Measurements from ENCODE around the gene HS6ST3. TPM values are rescaled to one million over a fixed set of nuclear protein-coding genes. Genes with fewer than 3 reads are reported as not detected.

Gene HS6ST3
- total RNA-seq, 1 donor from 2014 or later, result under 0.01 TPM

- H3K36me3 ChIP-seq (ENCODE audit: control insufficient read depth, insufficient read depth, low read length), result no peaks in the 10 kb centered on the region
- no peaks in the 10 kb centered on the region for H3K27me3 ChIP-seq (ENCODE audit: control insufficient read depth, insufficient read depth, low read length)
- no peak overlapping the region for H3K4me3 ChIP-seq (ENCODE audit: low read depth, low read length)
- no peak for DNase-seq (ENCODE audit: low read depth)
- no peak for FAIRE-seq
- no peak for TF ChIP-seq CTCF (IDR thresholded peaks at IDR 0.05; ENCODE audit: insufficient read depth, low read length, severe bottlenecking)
These were observed 571.7 kb downstream of the HS6ST3 start for GRCh38 chr13:96661612-96662011.

- no peak for TF ChIP-seq CTCF (IDR thresholded peaks at IDR 0.05; ENCODE audit: insufficient read depth, low read length, severe bottlenecking)
- FAIRE-seq (no peak), DNase-seq (ENCODE audit: low read depth) (peak; percentile 44)
- Histone ChIP-seq H3K36me3 (ENCODE audit: control insufficient read depth, insufficient read depth, low read length) (no peaks in the 10 kb centered on the region), H3K4me3 (ENCODE audit: low read depth, low read length) (no peak overlapping the region), H3K27me3 (ENCODE audit: control insufficient read depth, insufficient read depth, low read length) (no peaks in the 10 kb centered on the region)
These were observed 572.1 kb downstream of the HS6ST3 start for GRCh38 chr13:96662036-96662435.

GRCh38 chr13:96667294-96668018 lies 577.5 kb downstream of the HS6ST3 start:
- TF ChIP-seq CTCF (IDR thresholded peaks at IDR 0.05; ENCODE audit: insufficient read depth, low read length, severe bottlenecking), result no peak
- Histone ChIP-seq H3K4me3 (ENCODE audit: low read depth, low read length) (no peak overlapping the region), H3K27me3 (ENCODE audit: control insufficient read depth, insufficient read depth, low read length) (no peaks in the 10 kb centered on the region), H3K36me3 (ENCODE audit: control insufficient read depth, insufficient read depth, low read length) (no peaks in the 10 kb centered on the region)
- FAIRE-seq (no peak), DNase-seq (ENCODE audit: low read depth) (no peak)

GRCh38 chr13:96671073-96671472 lies 581.2 kb downstream of the HS6ST3 start:
- Histone ChIP-seq H3K27me3 (ENCODE audit: control insufficient read depth, insufficient read depth, low read length) (no peaks in the 10 kb centered on the region), H3K36me3 (ENCODE audit: control insufficient read depth, insufficient read depth, low read length) (no peaks in the 10 kb centered on the region), H3K4me3 (ENCODE audit: low read depth, low read length) (no peak overlapping the region)
- DNase-seq (ENCODE audit: low read depth) (peak; percentile 78), FAIRE-seq (no peak)
- TF ChIP-seq CTCF (IDR thresholded peaks at IDR 0.05; ENCODE audit: insufficient read depth, low read length, severe bottlenecking), result no peak

- peak; percentile 94 for DNase-seq (ENCODE audit: low read depth)
- TF ChIP-seq CTCF (IDR thresholded peaks at IDR 0.05; ENCODE audit: insufficient read depth, low read length, severe bottlenecking), result no peak
- H3K36me3 ChIP-seq (ENCODE audit: control insufficient read depth, insufficient read depth, low read length), result no peaks in the 10 kb centered on the region
- no peak overlapping the region for H3K4me3 ChIP-seq (ENCODE audit: low read depth, low read length)
- no peak for FAIRE-seq
- H3K27me3 ChIP-seq (ENCODE audit: control insufficient read depth, insufficient read depth, low read length), result no peaks in the 10 kb centered on the region
These were observed 582.1 kb downstream of the HS6ST3 start for GRCh38 chr13:96672016-96672415.

GRCh38 chr13:96673825-96674224 lies 583.9 kb downstream of the HS6ST3 start:
- DNase-seq (ENCODE audit: low read depth) (no peak), FAIRE-seq (no peak)
- Histone ChIP-seq H3K36me3 (ENCODE audit: control insufficient read depth, insufficient read depth, low read length) (no peaks in the 10 kb centered on the region), H3K27me3 (ENCODE audit: control insufficient read depth, insufficient read depth, low read length) (no peaks in the 10 kb centered on the region), H3K4me3 (ENCODE audit: low read depth, low read length) (no peak overlapping the region)
- TF ChIP-seq CTCF (IDR thresholded peaks at IDR 0.05; ENCODE audit: insufficient read depth, low read length, severe bottlenecking), result no peak

Data from bronchial epithelial cell (primary cell).